GM23338 (cell line): ENCODE results near the gene CD40. TPM values are rescaled to one million over a fixed set of nuclear protein-coding genes. Genes with fewer than 3 reads are reported as not detected.

ENCODE experiments used
- ATAC-seq: fragments of 200-7000 bp; cut with Tn5 transposase; 3 replicates; pipeline ENCODE4 v1.9.1; 2020
- DNase-seq: peaks from one replicate; pipeline ENCODE4 v3.0.0-alpha.2; 2015; ENCODE audit warnings: low spot score
- H2AFZ ChIP-seq: fragments of 200-600 bp; sonication (generic); 2 replicates; pipeline ENCODE4 v1.8.0; 2016; ENCODE audit warnings: antibody characterized with exemption, mild to moderate bottlenecking, moderate library complexity
- H3F3A ChIP-seq: fragments of 200-600 bp; sonication (generic); replicated peaks from 2 replicates; pipeline ENCODE4 v1.8.0; 2017; ENCODE audit warnings: antibody characterized with exemption, mixed run types, low read depth
- H3K27ac ChIP-seq: fragments of 200-600 bp; sonication (generic); 2 replicates; pipeline ENCODE4 v1.6.1; 2016; ENCODE audit warnings: low read depth
- H3K27me3 ChIP-seq: fragments of 200-600 bp; sonication (generic); 2 replicates; pipeline ENCODE4 v1.8.0; 2016; ENCODE audit warnings: mild to moderate bottlenecking, mixed run types, moderate library complexity; ENCODE audit not compliant: insufficient read depth
- H3K36me3 ChIP-seq: fragments of 200-600 bp; sonication (generic); 2 replicates; pipeline ENCODE4 v1.8.0; 2016; ENCODE audit warnings: mild to moderate bottlenecking; ENCODE audit not compliant: insufficient read depth
- H3K4me1 ChIP-seq: fragments of 200-600 bp; sonication (generic); 2 replicates; pipeline ENCODE4 v1.8.0; 2016; ENCODE audit warnings: mild to moderate bottlenecking, moderate library complexity; ENCODE audit not compliant: insufficient read depth
- H3K4me2 ChIP-seq: fragments of 200-600 bp; sonication (generic); 2 replicates; pipeline ENCODE4 v1.7.1; 2017; ENCODE audit warnings: mixed run types
- H3K4me3 ChIP-seq: fragments of 200-600 bp; sonication (generic); 2 replicates; pipeline ENCODE4 v1.6.1; 2016; ENCODE audit warnings: mixed run types
- H3K79me2 ChIP-seq: fragments of 200-600 bp; sonication (generic); replicated peaks from 2 replicates; pipeline ENCODE4 v1.8.0; 2017; ENCODE audit warnings: mild to moderate bottlenecking; ENCODE audit not compliant: insufficient read depth
- H3K9me2 ChIP-seq: fragments of 200-600 bp; sonication (generic); 2 replicates; pipeline ENCODE4 v1.8.0; 2017; ENCODE audit not compliant: insufficient read depth
- H4K20me1 ChIP-seq: fragments of 200-600 bp; sonication (generic); replicated peaks from 2 replicates; pipeline ENCODE4 v1.8.0; 2017; ENCODE audit warnings: mild to moderate bottlenecking; ENCODE audit not compliant: insufficient read depth
- H3K27ac Mint-ChIP-seq: 2 replicates; pipeline ENCODE4 v1.8.0; 2020; ENCODE audit warnings: inconsistent platforms, mild to moderate bottlenecking, moderate library complexity, mixed read lengths
- H3K27me3 Mint-ChIP-seq: 3 replicates; pipeline ENCODE4 v1.8.0; 2022; ENCODE audit warnings: low read depth, mild to moderate bottlenecking, moderate library complexity, mixed read lengths, inconsistent platforms; ENCODE audit not compliant: insufficient read depth, poor library complexity
- H3K36me3 Mint-ChIP-seq: 3 replicates; pipeline ENCODE4 v1.8.0; 2021; ENCODE audit warnings: low read depth, mild to moderate bottlenecking, inconsistent platforms, moderate library complexity, mixed read lengths
- H3K4me1 Mint-ChIP-seq: 3 replicates; pipeline ENCODE4 v1.8.0; 2020; ENCODE audit warnings: mild to moderate bottlenecking, inconsistent platforms, mixed read lengths
- H3K4me3 Mint-ChIP-seq: 3 replicates; pipeline ENCODE4 v1.8.0; 2021; ENCODE audit warnings: moderate library complexity, mild to moderate bottlenecking, inconsistent platforms, mixed read lengths
- H3K9me3 Mint-ChIP-seq: 3 replicates; pipeline ENCODE4 v1.8.0; 2020; ENCODE audit warnings: moderate library complexity, mild to moderate bottlenecking, inconsistent platforms, mixed read lengths
- CREB1 ChIP-seq: fragments of 250-450 bp; sonication (Bioruptor Pico); IDR thresholded peaks from 2 replicates; pipeline ENCODE4 v1.5.0; 2020; ENCODE audit warnings: low read depth, mild to moderate bottlenecking, moderate library complexity
- CTCF ChIP-seq, 2 experiments: fragments of 200-600 bp in 1 of 2; sonication (generic) in 1 of 2; conservative IDR thresholded peaks; 2 replicates each; pipeline versions ENCODE4 v1.5.1 to v1.6.1; 2016 to 2017; ENCODE audit warnings: antibody characterized with exemption in 2 of 2, low read depth in 2 of 2, mild to moderate bottlenecking in 2 of 2, moderate library complexity in 1 of 2
- EZH2 ChIP-seq: fragments of 200-600 bp; sonication (generic); IDR thresholded peaks from one replicate; pipeline ENCODE4 v1.8.0; 2017; ENCODE audit warnings: antibody characterized with exemption, mild to moderate bottlenecking, low read depth; ENCODE audit not compliant: unreplicated experiment
- EZH2phosphoT487 ChIP-seq: fragments of 200-600 bp; sonication (generic); IDR thresholded peaks from one replicate; pipeline ENCODE4 v1.8.1; 2018; ENCODE audit warnings: antibody characterized with exemption; ENCODE audit not compliant: unreplicated experiment
- JUNB ChIP-seq: IDR thresholded peaks from one replicate; pipeline ENCODE4 v1.6.1; 2016; ENCODE audit warnings: antibody characterized with exemption; ENCODE audit not compliant: unreplicated experiment
- NANOG ChIP-seq: IDR thresholded peaks from 2 replicates; pipeline ENCODE4 v1.6.1; 2016; ENCODE audit warnings: antibody characterized with exemption, borderline replicate concordance
- POLR2AphosphoS5 ChIP-seq: IDR thresholded peaks from 2 replicates; pipeline ENCODE4 v1.6.1; 2016; ENCODE audit warnings: antibody characterized with exemption, low read depth
- STAT1 ChIP-seq: IDR thresholded peaks from one replicate; pipeline ENCODE4 v1.6.1; 2016; ENCODE audit warnings: antibody characterized with exemption; ENCODE audit not compliant: unreplicated experiment
- ZNF114 ChIP-seq: fragments of 250-450 bp; sonication (Bioruptor Pico); IDR thresholded peaks from 2 replicates; pipeline ENCODE4 v1.5.0; 2020; ENCODE audit warnings: mild to moderate bottlenecking, moderate library complexity
- ZNF331 ChIP-seq: fragments of 250-450 bp; sonication (Bioruptor Pico); IDR thresholded peaks from 2 replicates; pipeline ENCODE4 v1.5.0; 2020; ENCODE audit warnings: low read depth, mild to moderate bottlenecking, moderate library complexity
- ZNF462 ChIP-seq: fragments of 250-450 bp; sonication (Bioruptor Pico); IDR thresholded peaks from 2 replicates; pipeline ENCODE4 v1.5.0; 2020; ENCODE audit warnings: mild to moderate bottlenecking, moderate library complexity
- polyA plus RNA-seq: library from polyadenylated mRNA; unstranded; fragments of >200 nt; fragmentation: Nextera tagmentation; extraction: Ambion mirVana; gene quantifications from 2 replicates; pipeline ENCODE4 v1.2.1, GENCODE V29; 2016
- total RNA-seq: library from RNA; depleted of rRNA; stranded (reverse); fragments of >200 nt; shearing (Covaris generic); gene quantifications from 2 replicates; pipeline ENCODE4 v1.2.3, GENCODE V29; 2014
- TF ChIP-seq, protein P1 (sequence below): IDR thresholded peaks from 2 replicates; pipeline ENCODE4 v1.6.1; 2016; ENCODE audit warnings: antibody characterized with exemption
- TF ChIP-seq, protein P2 (sequence below): IDR thresholded peaks from one replicate; pipeline ENCODE4 v1.6.1; 2018; ENCODE audit warnings: antibody characterized with exemption; ENCODE audit not compliant: unreplicated experiment

CD40 gene
- total and polyA plus RNA-seq, 2 experiments from 2014 or later = 15.4 to 18.9 TPM

GRCh38 chr20:46104262-46104661 lies 13.9 kb upstream of the CD40 start:
- peaks cover 13% of the 10 kb centered on the region for H3K27me3 Mint-ChIP-seq
- H3K4me3 Mint-ChIP-seq = no peak overlapping the region
- Histone ChIP-seq H3K9me2 (0 out of 2 replicates have a peak, but pooled peaks cover 4% of the 10 kb centered on the region), H3K4me3 (no peak overlapping the region), H3K4me1 (no peaks in the 10 kb centered on the region), H3K4me2 (no peak overlapping the region), H3F3A (0 out of 2 replicates have a peak, but pooled peaks cover 6% of the 10 kb centered on the region), H3K36me3 (no peaks in the 10 kb centered on the region), H3K27ac (no peak overlapping the region), H3K27me3 (peaks cover 17% of the 10 kb centered on the region), H3K79me2 (no peaks in the 10 kb centered on the region), H2AFZ (no peak overlapping the region), H4K20me1 (no peaks in the 10 kb centered on the region)
- no peak for DNase-seq
- H3K4me1 Mint-ChIP-seq = peaks cover 3% of the 10 kb centered on the region; the same call in 2 of the 3 replicates
- no peak overlapping the region for H3K27ac Mint-ChIP-seq
- TF ChIP-seq CREB1 (CRISPR knock-in tag) (no peak), ZNF331 (CRISPR knock-in tag) (no peak), NANOG (no peak), EZH2phosphoT487 (no peak), ZNF462 (CRISPR knock-in tag) (no peak), JUNB (no peak), ZNF114 (CRISPR knock-in tag) (no peak), CTCF (conservative IDR thresholded peaks at IDR 0.05; ENCODE audit: low read depth in 2 of 2) (no peak), EZH2 (no peak), POLR2AphosphoS5 (no peak), STAT1 (no peak)
- TF ChIP-seq, protein P1, sequence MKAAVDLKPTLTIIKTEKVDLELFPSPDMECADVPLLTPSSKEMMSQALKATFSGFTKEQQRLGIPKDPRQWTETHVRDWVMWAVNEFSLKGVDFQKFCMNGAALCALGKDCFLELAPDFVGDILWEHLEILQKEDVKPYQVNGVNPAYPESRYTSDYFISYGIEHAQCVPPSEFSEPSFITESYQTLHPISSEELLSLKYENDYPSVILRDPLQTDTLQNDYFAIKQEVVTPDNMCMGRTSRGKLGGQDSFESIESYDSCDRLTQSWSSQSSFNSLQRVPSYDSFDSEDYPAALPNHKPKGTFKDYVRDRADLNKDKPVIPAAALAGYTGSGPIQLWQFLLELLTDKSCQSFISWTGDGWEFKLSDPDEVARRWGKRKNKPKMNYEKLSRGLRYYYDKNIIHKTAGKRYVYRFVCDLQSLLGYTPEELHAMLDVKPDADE = no peak
- TF ChIP-seq, protein P2, sequence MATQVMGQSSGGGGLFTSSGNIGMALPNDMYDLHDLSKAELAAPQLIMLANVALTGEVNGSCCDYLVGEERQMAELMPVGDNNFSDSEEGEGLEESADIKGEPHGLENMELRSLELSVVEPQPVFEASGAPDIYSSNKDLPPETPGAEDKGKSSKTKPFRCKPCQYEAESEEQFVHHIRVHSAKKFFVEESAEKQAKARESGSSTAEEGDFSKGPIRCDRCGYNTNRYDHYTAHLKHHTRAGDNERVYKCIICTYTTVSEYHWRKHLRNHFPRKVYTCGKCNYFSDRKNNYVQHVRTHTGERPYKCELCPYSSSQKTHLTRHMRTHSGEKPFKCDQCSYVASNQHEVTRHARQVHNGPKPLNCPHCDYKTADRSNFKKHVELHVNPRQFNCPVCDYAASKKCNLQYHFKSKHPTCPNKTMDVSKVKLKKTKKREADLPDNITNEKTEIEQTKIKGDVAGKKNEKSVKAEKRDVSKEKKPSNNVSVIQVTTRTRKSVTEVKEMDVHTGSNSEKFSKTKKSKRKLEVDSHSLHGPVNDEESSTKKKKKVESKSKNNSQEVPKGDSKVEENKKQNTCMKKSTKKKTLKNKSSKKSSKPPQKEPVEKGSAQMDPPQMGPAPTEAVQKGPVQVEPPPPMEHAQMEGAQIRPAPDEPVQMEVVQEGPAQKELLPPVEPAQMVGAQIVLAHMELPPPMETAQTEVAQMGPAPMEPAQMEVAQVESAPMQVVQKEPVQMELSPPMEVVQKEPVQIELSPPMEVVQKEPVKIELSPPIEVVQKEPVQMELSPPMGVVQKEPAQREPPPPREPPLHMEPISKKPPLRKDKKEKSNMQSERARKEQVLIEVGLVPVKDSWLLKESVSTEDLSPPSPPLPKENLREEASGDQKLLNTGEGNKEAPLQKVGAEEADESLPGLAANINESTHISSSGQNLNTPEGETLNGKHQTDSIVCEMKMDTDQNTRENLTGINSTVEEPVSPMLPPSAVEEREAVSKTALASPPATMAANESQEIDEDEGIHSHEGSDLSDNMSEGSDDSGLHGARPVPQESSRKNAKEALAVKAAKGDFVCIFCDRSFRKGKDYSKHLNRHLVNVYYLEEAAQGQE = no peak
- ATAC-seq = no peak
- peaks cover 5% of the 10 kb centered on the region for H3K9me3 Mint-ChIP-seq
- H3K36me3 Mint-ChIP-seq = no peaks in the 10 kb centered on the region
